Breast epithelium (tissue), 4 donors: Measurements from ENCODE around the gene ANKMY2. TPM values are rescaled to one million over a fixed set of nuclear protein-coding genes. Genes with fewer than 3 reads are reported as not detected.

Experiments
- DNase-seq, 2 donors: peaks; one replicate each; pipeline ENCODE4 v3.0.0-alpha.2; 2019; ENCODE audit warnings: low spot score in 2 of 2
- H3K27ac ChIP-seq, 2 donors: fragments of 200-600 bp; sonication (generic) in 1 of 2; one replicate each; pipeline ENCODE4 v1.5.1; 2016 to 2019; ENCODE audit warnings: mild to moderate bottlenecking in 1 of 2
- H3K27me3 ChIP-seq, 2 donors: fragments of 200-600 bp; sonication (generic) in 1 of 2; one replicate each; pipeline versions ENCODE4 v1.5.1 to v1.6.0; 2017 to 2019; ENCODE audit warnings: control low read depth in 1 of 2, mild to moderate bottlenecking in 1 of 2
- H3K36me3 ChIP-seq: fragments of 200-600 bp; one replicate; pipeline ENCODE4 v1.5.1; 2019
- H3K4me1 ChIP-seq, 2 donors: fragments of 200-600 bp; sonication (generic); one replicate each; pipeline ENCODE4 v1.5.1; 2016 to 2019; ENCODE audit warnings: control low read depth in 1 of 2
- H3K4me3 ChIP-seq, 3 donors: fragments of 200-600 bp; sonication (generic); 1 replicate in 2 of 3; 2 replicates in 1 of 3; pipeline ENCODE4 v1.5.1; 2016 to 2019; ENCODE audit warnings: mild to moderate bottlenecking in 3 of 3, moderate library complexity in 2 of 3
- H3K9me3 ChIP-seq, 2 donors: fragments of 200-600 bp; sonication (generic) in 1 of 2; one replicate each; pipeline ENCODE4 v1.5.1; 2016 to 2019; ENCODE audit warnings: control low read depth in 1 of 2
- POLR2A ChIP-seq: fragments of 450-650 bp; IDR thresholded peaks from one replicate; pipeline ENCODE4 v1.6.1; 2016; ENCODE audit warnings: antibody characterized with exemption, mild to moderate bottlenecking, moderate library complexity
- POLR2AphosphoS5 ChIP-seq, 3 donors: sonication (generic); formaldehyde crosslinking; IDR thresholded peaks; one replicate each; pipeline ENCODE4 v1.6.1; 2017; ENCODE audit warnings: antibody characterized with exemption in 3 of 3
- intact Hi-C: fragments of 100-400 bp; cut with DNase I; formaldehyde crosslinking; loops from one replicate; pipeline ENCODE4 v1.15.1; 2023; ENCODE audit warnings: low total_unique reads
- total RNA-seq, 3 donors: library from RNA; depleted of rRNA; stranded (reverse); fragments of >200 nt; gene quantifications; one replicate each; pipeline ENCODE4 v1.1.0, GENCODE V29; 2016
- TF ChIP-seq, protein P1 (sequence below), 3 donors: fragments of 450-650 bp; IDR thresholded peaks; one replicate each; pipeline ENCODE4 v1.5.1; 2016 to 2017; ENCODE audit warnings: antibody characterized with exemption in 3 of 3, mild to moderate bottlenecking in 3 of 3, moderate library complexity in 3 of 3

The ANKMY2 gene
- total RNA-seq, 3 donors from 2014 or later: 14.9 to 24.4 (median 18.4) TPM

- Histone ChIP-seq H3K27ac (peak overlapping the region; percentile 90 to 97), H3K9me3 (no peaks in the 10 kb centered on the region), H3K4me3 (peak overlapping the region; percentile 90 to 96 (median 93)), H3K4me1 (peaks cover 0 to 21% of the 10 kb centered on the region in 2 donors), H3K36me3 (no peaks in the 10 kb centered on the region), H3K27me3 (no peaks in the 10 kb centered on the region)
- intact Hi-C loops: no loop called here
- DNase-seq: no peak
- TF ChIP-seq POLR2AphosphoS5 (IDR thresholded peaks at IDR 0.05) (no peak), POLR2A (no peak)
- TF ChIP-seq, protein P1, sequence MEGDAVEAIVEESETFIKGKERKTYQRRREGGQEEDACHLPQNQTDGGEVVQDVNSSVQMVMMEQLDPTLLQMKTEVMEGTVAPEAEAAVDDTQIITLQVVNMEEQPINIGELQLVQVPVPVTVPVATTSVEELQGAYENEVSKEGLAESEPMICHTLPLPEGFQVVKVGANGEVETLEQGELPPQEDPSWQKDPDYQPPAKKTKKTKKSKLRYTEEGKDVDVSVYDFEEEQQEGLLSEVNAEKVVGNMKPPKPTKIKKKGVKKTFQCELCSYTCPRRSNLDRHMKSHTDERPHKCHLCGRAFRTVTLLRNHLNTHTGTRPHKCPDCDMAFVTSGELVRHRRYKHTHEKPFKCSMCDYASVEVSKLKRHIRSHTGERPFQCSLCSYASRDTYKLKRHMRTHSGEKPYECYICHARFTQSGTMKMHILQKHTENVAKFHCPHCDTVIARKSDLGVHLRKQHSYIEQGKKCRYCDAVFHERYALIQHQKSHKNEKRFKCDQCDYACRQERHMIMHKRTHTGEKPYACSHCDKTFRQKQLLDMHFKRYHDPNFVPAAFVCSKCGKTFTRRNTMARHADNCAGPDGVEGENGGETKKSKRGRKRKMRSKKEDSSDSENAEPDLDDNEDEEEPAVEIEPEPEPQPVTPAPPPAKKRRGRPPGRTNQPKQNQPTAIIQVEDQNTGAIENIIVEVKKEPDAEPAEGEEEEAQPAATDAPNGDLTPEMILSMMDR (IDR thresholded peaks at IDR 0.05): no peak
Observed at GRCh38 chr7:16646472-16647072, 1.0 kb upstream of the ANKMY2 start.

- no peaks in the 10 kb centered on the region for H3K36me3 ChIP-seq
- H3K27ac ChIP-seq: peak overlapping the region; percentile 90 to 97
- no peaks in the 10 kb centered on the region for H3K27me3 ChIP-seq
- peak overlapping the region; percentile 90 to 96 (median 93) for H3K4me3 ChIP-seq
- H3K4me1 ChIP-seq: peaks cover 0 to 21% of the 10 kb centered on the region in 2 donors
- TF ChIP-seq POLR2AphosphoS5 (IDR thresholded peaks at IDR 0.05) (no peak), POLR2A (no peak)
- TF ChIP-seq, protein P1 (IDR thresholded peaks at IDR 0.05): no peak
- peak; percentile 31 to 56 for DNase-seq
- H3K9me3 ChIP-seq: no peaks in the 10 kb centered on the region
- intact Hi-C loops: no loop called here
Observed at GRCh38 chr7:16644636-16645592, 640 bp downstream of the ANKMY2 start.

DNA sequence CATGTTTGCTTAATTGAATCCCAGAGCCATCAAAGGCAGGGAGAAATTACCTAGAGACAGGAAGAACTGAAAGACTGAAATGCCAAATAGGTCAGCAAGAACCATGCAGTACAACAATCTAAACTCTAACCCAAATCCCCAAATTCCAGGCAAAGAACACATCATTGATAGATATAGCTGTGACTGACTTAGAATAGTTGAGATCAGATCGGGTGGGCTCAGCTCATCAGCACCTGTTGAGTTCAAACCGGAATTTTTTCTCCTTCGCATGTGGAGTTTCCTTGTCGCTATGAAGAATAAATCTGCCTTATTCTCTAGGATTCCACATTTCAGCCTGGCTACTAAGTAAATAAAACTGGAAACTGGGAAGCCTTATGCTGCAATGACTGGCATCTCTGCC, 1.4 kb downstream of the ANKMY2 start:
- Histone ChIP-seq H3K4me3 (peak overlapping the region; percentile 90 to 96 (median 93)), H3K4me1 (peaks cover 0 to 21% of the 10 kb centered on the region in 2 donors), H3K27me3 (no peaks in the 10 kb centered on the region), H3K27ac (peak overlapping the region; percentile 90 to 97), H3K36me3 (no peaks in the 10 kb centered on the region), H3K9me3 (no peaks in the 10 kb centered on the region)
- TF ChIP-seq, protein P1 (IDR thresholded peaks at IDR 0.05): no peak
- intact Hi-C loops: no loop called here
- no peak for DNase-seq

- intact Hi-C loops: no loop called here
- peaks cover 0 to 15% of the 10 kb centered on the region in 2 donors for H3K4me1 ChIP-seq
- no peak overlapping the region for H3K4me3 ChIP-seq
- DNase-seq: no peak
- H3K9me3 ChIP-seq: no peaks in the 10 kb centered on the region
- H3K36me3 ChIP-seq: no peaks in the 10 kb centered on the region
- TF ChIP-seq POLR2A: no peak
- H3K27me3 ChIP-seq: no peaks in the 10 kb centered on the region
- H3K27ac ChIP-seq: peak overlapping the region in 1 of 2 donors; percentile 50
Observed at GRCh38 chr7:16638282-16639280, 7.0 kb downstream of the ANKMY2 start.

- H3K27ac ChIP-seq: peak overlapping the region; percentile 50 to 56
- intact Hi-C loops: no loop called here
- H3K36me3 ChIP-seq: no peaks in the 10 kb centered on the region
Observed at GRCh38 chr7:16637379-16637778, 8.2 kb downstream of the ANKMY2 start.

More at GRCh38 chr7:16637379-16637778, 8.2 kb downstream of the ANKMY2 start:
- no peak for DNase-seq
- Histone ChIP-seq H3K9me3 (no peaks in the 10 kb centered on the region), H3K4me1 (peaks cover 0 to 10% of the 10 kb centered on the region in 2 donors), H3K27me3 (no peaks in the 10 kb centered on the region), H3K4me3 (no peak overlapping the region)
- TF ChIP-seq POLR2AphosphoS5 (IDR thresholded peaks at IDR 0.05): no peak
- TF ChIP-seq, protein P1 (IDR thresholded peaks at IDR 0.05): no peak
- TF ChIP-seq POLR2A: no peak
